ENCODE data around the gene SASH3. TPM values are rescaled to one million over a fixed set of nuclear protein-coding genes. Genes with fewer than 3 reads are reported as not detected.

SASH3 gene
- total RNA-seq, 4 donors from 2014 or later, result 7.3 to 76.3 (median 18.0) TPM

GRCh38 chrX:129772796-129773431, 6.8 kb upstream of the SASH3 start:
- TF ChIP-seq CTCF (IDR thresholded peaks at IDR 0.05; ENCODE audit: low read depth), result no peak

GRCh38 chrX:129773649-129774458, 5.9 kb upstream of the SASH3 start:
- no peak for TF ChIP-seq CTCF (IDR thresholded peaks at IDR 0.05; ENCODE audit: low read depth)

- no peak for TF ChIP-seq CTCF (IDR thresholded peaks at IDR 0.05; ENCODE audit: low read depth)
Measured at GRCh38 chrX:129777218-129778030, 2.3 kb upstream of the SASH3 start.

GRCh38 chrX:129779086-129779672, 570 bp upstream of the SASH3 start:
- no peak for TF ChIP-seq CTCF (IDR thresholded peaks at IDR 0.05; ENCODE audit: low read depth)

GRCh38 chrX:129780441-129781105, 824 bp downstream of the SASH3 start:
- TF ChIP-seq CTCF (IDR thresholded peaks at IDR 0.05; ENCODE audit: low read depth), result no peak

- TF ChIP-seq CTCF (IDR thresholded peaks at IDR 0.05; ENCODE audit: low read depth), result no peak
Measured at GRCh38 chrX:129781134-129781672, 1.5 kb downstream of the SASH3 start.
